Panc1 (cell line): ENCODE data around the gene UBTD2.
"Not testable (repeated sequence)": the region's sequence is repeated elsewhere in the genome, so short reads cannot be mapped to it uniquely, and the experiment has no call there.

Experiments used
- POLR2AphosphoS5 ChIP-seq: IDR thresholded peaks from 2 replicates; pipeline ENCODE4 v1.6.1; 2012; ENCODE audit warnings: mild to moderate bottlenecking, low read depth, low read length, moderate library complexity
- TF ChIP-seq, protein P1 (sequence below): fragments of 450-650 bp; IDR thresholded peaks from 2 replicates; pipeline ENCODE4 v1.5.1; 2017; ENCODE audit warnings: mild to moderate bottlenecking

- TF ChIP-seq, protein P1, sequence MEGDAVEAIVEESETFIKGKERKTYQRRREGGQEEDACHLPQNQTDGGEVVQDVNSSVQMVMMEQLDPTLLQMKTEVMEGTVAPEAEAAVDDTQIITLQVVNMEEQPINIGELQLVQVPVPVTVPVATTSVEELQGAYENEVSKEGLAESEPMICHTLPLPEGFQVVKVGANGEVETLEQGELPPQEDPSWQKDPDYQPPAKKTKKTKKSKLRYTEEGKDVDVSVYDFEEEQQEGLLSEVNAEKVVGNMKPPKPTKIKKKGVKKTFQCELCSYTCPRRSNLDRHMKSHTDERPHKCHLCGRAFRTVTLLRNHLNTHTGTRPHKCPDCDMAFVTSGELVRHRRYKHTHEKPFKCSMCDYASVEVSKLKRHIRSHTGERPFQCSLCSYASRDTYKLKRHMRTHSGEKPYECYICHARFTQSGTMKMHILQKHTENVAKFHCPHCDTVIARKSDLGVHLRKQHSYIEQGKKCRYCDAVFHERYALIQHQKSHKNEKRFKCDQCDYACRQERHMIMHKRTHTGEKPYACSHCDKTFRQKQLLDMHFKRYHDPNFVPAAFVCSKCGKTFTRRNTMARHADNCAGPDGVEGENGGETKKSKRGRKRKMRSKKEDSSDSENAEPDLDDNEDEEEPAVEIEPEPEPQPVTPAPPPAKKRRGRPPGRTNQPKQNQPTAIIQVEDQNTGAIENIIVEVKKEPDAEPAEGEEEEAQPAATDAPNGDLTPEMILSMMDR, result not testable (repeated sequence)
- not testable (repeated sequence) for TF ChIP-seq POLR2AphosphoS5
Observed at GRCh38 chr5:172205984-172206383, 77.6 kb downstream of the UBTD2 start.
